ENCODE data around the gene CEP120.
"Not testable (repeated sequence)": the region's sequence is repeated elsewhere in the genome, so short reads cannot be mapped to it uniquely, and the experiment has no call there.

DNA sequence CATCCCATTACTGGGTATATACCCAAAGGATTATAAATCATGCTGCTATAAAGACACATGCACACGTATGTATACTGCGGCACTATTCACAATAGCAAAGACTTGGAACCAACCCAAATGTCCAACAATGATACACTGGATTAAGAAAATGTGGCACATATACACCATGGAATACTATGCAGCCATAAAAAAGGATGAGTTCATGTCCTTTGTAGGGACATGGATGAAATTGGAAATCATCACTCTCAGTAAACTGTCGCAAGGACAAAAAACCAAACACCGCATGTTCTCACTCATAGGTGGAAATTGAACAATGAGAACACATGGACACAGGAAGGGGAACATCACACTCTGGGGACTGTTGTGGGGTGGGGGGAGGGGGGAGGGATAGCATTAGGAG lies 35.8 kb upstream of the CEP120 start:
- TF ChIP-seq CTCF (IDR thresholded peaks at IDR 0.05; ENCODE audit: insufficient read depth, low read depth, low read length); EZH2 (IDR thresholded peaks at IDR 0.05; ENCODE audit: insufficient read depth, low read length): not testable (repeated sequence)

Measured in astrocyte (in vitro differentiated cells and primary cell).